ENCODE measurements around the gene MPRIP.

MPRIP gene

DNA sequence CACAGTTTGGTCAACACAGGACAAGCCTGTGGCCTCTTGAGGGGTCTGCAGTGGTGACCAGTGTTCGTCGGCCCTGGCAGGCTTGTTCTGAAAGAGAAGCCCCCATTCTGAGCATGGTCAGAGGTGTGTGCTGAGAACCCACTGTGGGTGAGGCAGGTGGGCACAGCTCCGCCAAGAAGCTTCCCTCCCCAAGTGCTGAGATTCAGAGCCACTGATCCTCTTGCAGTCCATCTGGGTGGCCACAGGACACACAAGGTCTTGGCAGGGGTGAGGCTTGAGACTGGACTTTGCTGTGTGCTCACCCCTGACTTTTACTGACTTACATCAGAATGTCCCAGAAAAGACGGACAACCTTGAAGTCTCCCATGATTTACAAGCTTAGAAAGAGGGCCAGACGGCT is 18.7 kb downstream of the MPRIP start:
- no peak overlapping the region for H3K27ac ChIP-seq (ENCODE audit: low read length)
- H3K36me3 ChIP-seq (ENCODE audit: insufficient read depth, low read length) = peaks cover 8% of the 10 kb centered on the region; the same call in 1 of the 2 replicates
- H3K27me3 ChIP-seq (ENCODE audit: insufficient read depth, low read length, poor library complexity) = no peaks in the 10 kb centered on the region
- no peak overlapping the region for H2AFZ ChIP-seq (ENCODE audit: low read depth, low read length)
- peaks cover 78% of the 10 kb centered on the region for H4K20me1 ChIP-seq (ENCODE audit: insufficient read depth, low read length)
- no peak overlapping the region for H3K4me3 ChIP-seq (ENCODE audit: low read depth in 1 of 2, low read length in 2 of 2)
- no peaks in the 10 kb centered on the region for H3K4me1 ChIP-seq (ENCODE audit: insufficient read depth, low read length)
- peaks cover 100% of the 10 kb centered on the region for H3K79me2 ChIP-seq (ENCODE audit: insufficient read depth, low read length)
- H3K4me2 ChIP-seq (ENCODE audit: insufficient read depth, low read length) = no peak overlapping the region
- no peaks in the 10 kb centered on the region for H3K9me3 ChIP-seq (ENCODE audit: insufficient read depth, low read length, severe bottlenecking)
- ATAC-seq (ENCODE audit: insufficient read depth, low read depth) (no peak), DNase-seq (no peak)
- TF ChIP-seq, protein P1, sequence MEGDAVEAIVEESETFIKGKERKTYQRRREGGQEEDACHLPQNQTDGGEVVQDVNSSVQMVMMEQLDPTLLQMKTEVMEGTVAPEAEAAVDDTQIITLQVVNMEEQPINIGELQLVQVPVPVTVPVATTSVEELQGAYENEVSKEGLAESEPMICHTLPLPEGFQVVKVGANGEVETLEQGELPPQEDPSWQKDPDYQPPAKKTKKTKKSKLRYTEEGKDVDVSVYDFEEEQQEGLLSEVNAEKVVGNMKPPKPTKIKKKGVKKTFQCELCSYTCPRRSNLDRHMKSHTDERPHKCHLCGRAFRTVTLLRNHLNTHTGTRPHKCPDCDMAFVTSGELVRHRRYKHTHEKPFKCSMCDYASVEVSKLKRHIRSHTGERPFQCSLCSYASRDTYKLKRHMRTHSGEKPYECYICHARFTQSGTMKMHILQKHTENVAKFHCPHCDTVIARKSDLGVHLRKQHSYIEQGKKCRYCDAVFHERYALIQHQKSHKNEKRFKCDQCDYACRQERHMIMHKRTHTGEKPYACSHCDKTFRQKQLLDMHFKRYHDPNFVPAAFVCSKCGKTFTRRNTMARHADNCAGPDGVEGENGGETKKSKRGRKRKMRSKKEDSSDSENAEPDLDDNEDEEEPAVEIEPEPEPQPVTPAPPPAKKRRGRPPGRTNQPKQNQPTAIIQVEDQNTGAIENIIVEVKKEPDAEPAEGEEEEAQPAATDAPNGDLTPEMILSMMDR (IDR thresholded peaks at IDR 0.05; ENCODE audit: borderline replicate concordance, extremely low read depth, low read length, poor library complexity, severe bottlenecking) = no peak
- no peak for TF ChIP-seq EZH2 (IDR thresholded peaks at IDR 0.05; ENCODE audit: borderline replicate concordance, low read depth, low read length, severe bottlenecking)
- H3K9ac ChIP-seq (ENCODE audit: low read depth, low read length) = no peak overlapping the region

DNA sequence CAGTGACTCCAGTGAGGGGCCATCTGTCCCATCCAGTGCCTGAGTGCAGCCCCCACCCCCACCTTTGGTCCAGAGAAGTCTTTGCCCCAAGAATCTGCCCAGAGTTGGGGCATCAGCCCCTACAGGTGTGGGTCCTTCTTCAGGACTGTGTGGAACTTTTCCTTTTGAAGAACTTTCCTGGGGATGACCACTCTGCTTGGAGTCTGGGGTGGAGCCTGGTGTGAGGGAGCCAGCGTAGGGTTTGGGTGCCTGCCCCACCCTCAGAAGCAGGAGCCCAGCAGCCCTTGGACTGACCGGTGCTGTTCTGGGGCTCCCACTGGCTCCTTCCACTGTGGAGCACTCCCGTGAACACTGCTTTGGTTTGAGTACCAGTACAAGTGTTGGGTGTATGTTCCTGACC is 19.3 kb downstream of the MPRIP start:
- H3K4me3 ChIP-seq (ENCODE audit: low read depth in 1 of 2, low read length in 2 of 2) = no peak overlapping the region
- peaks cover 100% of the 10 kb centered on the region for H3K79me2 ChIP-seq (ENCODE audit: insufficient read depth, low read length)
- H3K36me3 ChIP-seq (ENCODE audit: insufficient read depth, low read length) = peaks cover 8% of the 10 kb centered on the region; the same call in 1 of the 2 replicates
- no peaks in the 10 kb centered on the region for H3K4me1 ChIP-seq (ENCODE audit: insufficient read depth, low read length)
- H2AFZ ChIP-seq (ENCODE audit: low read depth, low read length) = no peak overlapping the region
- H4K20me1 ChIP-seq (ENCODE audit: insufficient read depth, low read length) = peaks cover 76% of the 10 kb centered on the region
- H3K9me3 ChIP-seq (ENCODE audit: insufficient read depth, low read length, severe bottlenecking) = no peaks in the 10 kb centered on the region
- TF ChIP-seq EZH2 (IDR thresholded peaks at IDR 0.05; ENCODE audit: borderline replicate concordance, low read depth, low read length, severe bottlenecking) = no peak
- TF ChIP-seq, protein P1 (IDR thresholded peaks at IDR 0.05; ENCODE audit: borderline replicate concordance, extremely low read depth, low read length, poor library complexity, severe bottlenecking) = no peak
- H3K27me3 ChIP-seq (ENCODE audit: insufficient read depth, low read length, poor library complexity) = no peaks in the 10 kb centered on the region
- no peak overlapping the region for H3K27ac ChIP-seq (ENCODE audit: low read length)
- ATAC-seq (ENCODE audit: insufficient read depth, low read depth) (no peak), DNase-seq (no peak)
- H3K4me2 ChIP-seq (ENCODE audit: insufficient read depth, low read length) = no peak overlapping the region
- H3K9ac ChIP-seq (ENCODE audit: low read depth, low read length) = no peak overlapping the region

DNA sequence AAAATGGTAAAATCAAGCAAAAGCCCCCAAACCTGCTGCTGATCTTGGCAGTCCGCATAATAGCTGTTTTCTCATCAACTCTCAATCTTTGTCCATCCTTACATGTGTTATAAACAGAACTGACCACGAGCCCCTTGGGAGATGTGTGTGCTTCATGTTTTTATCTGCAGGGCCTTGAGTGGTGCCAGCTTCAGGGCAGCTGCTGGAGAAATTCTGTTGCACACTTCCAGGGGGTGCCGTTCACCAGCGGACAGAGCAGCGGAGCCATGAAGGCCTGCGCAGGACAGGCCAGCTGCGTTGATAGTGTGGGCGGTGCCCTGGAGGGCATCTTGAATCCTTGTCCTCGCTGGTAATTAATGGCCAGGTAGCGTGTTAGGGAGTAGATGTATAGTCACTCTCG is 20.1 kb downstream of the MPRIP start:
- peaks cover 76% of the 10 kb centered on the region for H4K20me1 ChIP-seq (ENCODE audit: insufficient read depth, low read length)
- H3K4me1 ChIP-seq (ENCODE audit: insufficient read depth, low read length) = no peaks in the 10 kb centered on the region
- H3K36me3 ChIP-seq (ENCODE audit: insufficient read depth, low read length) = peaks cover 8% of the 10 kb centered on the region; the same call in 1 of the 2 replicates
- ATAC-seq (ENCODE audit: insufficient read depth, low read depth) = no peak
- H2AFZ ChIP-seq (ENCODE audit: low read depth, low read length) = no peak overlapping the region
- no peak overlapping the region for H3K27ac ChIP-seq (ENCODE audit: low read length)
- peaks cover 100% of the 10 kb centered on the region for H3K79me2 ChIP-seq (ENCODE audit: insufficient read depth, low read length)
- no peak overlapping the region for H3K4me3 ChIP-seq (ENCODE audit: low read depth in 1 of 2, low read length in 2 of 2)
- no peak overlapping the region for H3K4me2 ChIP-seq (ENCODE audit: insufficient read depth, low read length)
- H3K9me3 ChIP-seq (ENCODE audit: insufficient read depth, low read length, severe bottlenecking) = no peaks in the 10 kb centered on the region
- H3K27me3 ChIP-seq (ENCODE audit: insufficient read depth, low read length, poor library complexity) = no peaks in the 10 kb centered on the region
- TF ChIP-seq EZH2 (IDR thresholded peaks at IDR 0.05; ENCODE audit: borderline replicate concordance, low read depth, low read length, severe bottlenecking) = no peak
- no peak overlapping the region for H3K9ac ChIP-seq (ENCODE audit: low read depth, low read length)
- DNase-seq = no peak

DNA sequence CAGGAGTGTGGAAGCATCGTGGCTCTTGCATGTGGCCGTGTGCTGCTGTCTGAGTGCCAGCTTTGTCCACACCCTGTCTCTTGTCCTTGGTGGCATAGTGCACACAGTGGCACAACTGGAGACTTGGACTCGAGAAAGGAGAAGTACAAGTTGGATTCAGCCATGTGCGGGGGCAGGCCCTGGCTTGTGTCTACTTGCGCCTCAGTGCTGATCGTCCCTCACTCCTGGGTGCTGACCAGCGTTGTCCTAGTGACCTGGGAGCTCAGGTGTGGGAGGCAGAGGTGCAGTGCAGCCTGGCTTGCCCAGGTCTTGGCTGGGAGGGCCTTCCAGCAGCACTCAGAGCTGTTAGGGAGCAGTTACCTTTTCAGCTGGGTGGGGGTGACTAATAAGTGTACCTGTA is 20.6 kb downstream of the MPRIP start:
- no peak for TF ChIP-seq EZH2 (IDR thresholded peaks at IDR 0.05; ENCODE audit: borderline replicate concordance, low read depth, low read length, severe bottlenecking)
- TF ChIP-seq, protein P1 (IDR thresholded peaks at IDR 0.05; ENCODE audit: borderline replicate concordance, extremely low read depth, low read length, poor library complexity, severe bottlenecking) = no peak
- no peaks in the 10 kb centered on the region for H3K27me3 ChIP-seq (ENCODE audit: insufficient read depth, low read length, poor library complexity)
- no peak for DNase-seq
- no peaks in the 10 kb centered on the region for H3K9me3 ChIP-seq (ENCODE audit: insufficient read depth, low read length, severe bottlenecking)
- no peak overlapping the region for H3K9ac ChIP-seq (ENCODE audit: low read depth, low read length)
- peaks cover 73% of the 10 kb centered on the region for H4K20me1 ChIP-seq (ENCODE audit: insufficient read depth, low read length)
- H3K4me1 ChIP-seq (ENCODE audit: insufficient read depth, low read length) = no peaks in the 10 kb centered on the region
- H3K4me3 ChIP-seq (ENCODE audit: low read depth in 1 of 2, low read length in 2 of 2) = no peak overlapping the region
- no peak for ATAC-seq (ENCODE audit: insufficient read depth, low read depth)
- no peak overlapping the region for H3K4me2 ChIP-seq (ENCODE audit: insufficient read depth, low read length)
- peaks cover 98% of the 10 kb centered on the region for H3K79me2 ChIP-seq (ENCODE audit: insufficient read depth, low read length)
- peaks cover 8% of the 10 kb centered on the region; the same call in 1 of the 2 replicates for H3K36me3 ChIP-seq (ENCODE audit: insufficient read depth, low read length)
- H2AFZ ChIP-seq (ENCODE audit: low read depth, low read length) = no peak overlapping the region
- no peak overlapping the region for H3K27ac ChIP-seq (ENCODE audit: low read length)

Measured in DND-41 (cell line).